GM19438 (cell line): ENCODE data around the gene DNAJB1.

Experiments
- ATAC-seq: cut with Tn5 transposase; IDR thresholded peaks from one replicate; pipeline ENCODE4 v1.9.1; 2021; ENCODE audit warnings: low read depth; ENCODE audit not compliant: unreplicated experiment

DNAJB1 gene

GRCh38 chr19:14497228-14497921 lies 20.8 kb downstream of the DNAJB1 start:
- no peak for ATAC-seq

GRCh38 chr19:14496834-14497227 lies 21.4 kb downstream of the DNAJB1 start:
- no peak for ATAC-seq

GRCh38 chr19:14496029-14496833 lies 22.0 kb downstream of the DNAJB1 start, which contains the start of gene GIPC1:
GIPC1 (minus strand) TSS chr19:14496127; CDS start chr19:14482976, 13,151 bp downstream.
- ATAC-seq: peak; percentile 76

GRCh38 chr19:14495672-14496028 lies 22.5 kb downstream of the DNAJB1 start:
- ATAC-seq: no peak

- ATAC-seq: no peak
Measured at GRCh38 chr19:14494910-14495671, 23.1 kb downstream of the DNAJB1 start.

GRCh38 chr19:14494411-14494810 lies 23.8 kb downstream of the DNAJB1 start:
- ATAC-seq: no peak

- no peak for ATAC-seq
Measured at GRCh38 chr19:14492756-14493337, 25.4 kb downstream of the DNAJB1 start.

- ATAC-seq: no peak
Measured at GRCh38 chr19:14487370-14488125, 30.6 kb downstream of the DNAJB1 start.

- ATAC-seq: no peak
Measured at GRCh38 chr19:14482172-14482941, 35.8 kb downstream of the DNAJB1 start.

GRCh38 chr19:14480700-14481079 lies 37.5 kb downstream of the DNAJB1 start:
- ATAC-seq: no peak

GRCh38 chr19:14479975-14480699 lies 38.1 kb downstream of the DNAJB1 start:
- no peak for ATAC-seq

- no peak for ATAC-seq
Measured at GRCh38 chr19:14479309-14479974, 38.8 kb downstream of the DNAJB1 start.

GRCh38 chr19:14478113-14478545 lies 40.1 kb downstream of the DNAJB1 start:
- ATAC-seq: no peak

- no peak for ATAC-seq
Measured at GRCh38 chr19:14477418-14478112, 40.6 kb downstream of the DNAJB1 start.

GRCh38 chr19:14476673-14477401 lies 41.4 kb downstream of the DNAJB1 start:
- no peak for ATAC-seq

GRCh38 chr19:14476327-14476672 lies 41.9 kb downstream of the DNAJB1 start:
- no peak for ATAC-seq
